ENCODE results near the gene CLK3.

DNA sequence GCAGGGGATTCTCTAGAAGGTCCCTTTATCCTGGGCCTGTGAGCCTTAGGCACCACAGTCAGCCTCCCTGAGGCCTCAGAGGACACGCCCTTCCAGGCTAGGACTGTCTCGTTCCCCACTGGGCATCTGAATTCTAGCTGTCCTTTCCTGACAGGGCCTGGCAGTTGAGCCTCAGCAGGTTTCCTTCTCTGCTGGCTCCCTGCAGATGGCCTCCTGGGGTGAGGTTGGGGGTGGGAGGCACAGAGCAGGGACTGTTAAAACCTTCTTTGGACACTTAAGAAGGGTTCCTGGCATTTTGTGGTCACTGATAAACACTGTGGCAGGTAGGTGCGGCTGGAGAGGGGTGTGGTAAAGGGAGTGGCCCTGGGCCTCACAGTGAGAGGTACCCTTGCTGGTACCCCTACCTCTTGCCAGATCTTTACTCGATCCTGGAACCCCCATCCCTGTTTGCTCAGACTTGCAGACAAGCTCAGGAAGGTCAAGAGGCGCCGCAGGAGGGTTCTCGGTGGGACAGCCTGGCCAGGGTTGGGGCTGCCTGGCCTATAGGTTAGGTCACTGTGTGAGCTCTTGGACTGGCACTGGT, 8.5 kb downstream of the CLK3 start:
- TF ChIP-seq CTCF (IDR thresholded peaks at IDR 0.05) (no peak), POLR2A (IDR thresholded peaks at IDR 0.05) (no peak)
